ENCODE data around the gene SLC47A1.

DNA sequence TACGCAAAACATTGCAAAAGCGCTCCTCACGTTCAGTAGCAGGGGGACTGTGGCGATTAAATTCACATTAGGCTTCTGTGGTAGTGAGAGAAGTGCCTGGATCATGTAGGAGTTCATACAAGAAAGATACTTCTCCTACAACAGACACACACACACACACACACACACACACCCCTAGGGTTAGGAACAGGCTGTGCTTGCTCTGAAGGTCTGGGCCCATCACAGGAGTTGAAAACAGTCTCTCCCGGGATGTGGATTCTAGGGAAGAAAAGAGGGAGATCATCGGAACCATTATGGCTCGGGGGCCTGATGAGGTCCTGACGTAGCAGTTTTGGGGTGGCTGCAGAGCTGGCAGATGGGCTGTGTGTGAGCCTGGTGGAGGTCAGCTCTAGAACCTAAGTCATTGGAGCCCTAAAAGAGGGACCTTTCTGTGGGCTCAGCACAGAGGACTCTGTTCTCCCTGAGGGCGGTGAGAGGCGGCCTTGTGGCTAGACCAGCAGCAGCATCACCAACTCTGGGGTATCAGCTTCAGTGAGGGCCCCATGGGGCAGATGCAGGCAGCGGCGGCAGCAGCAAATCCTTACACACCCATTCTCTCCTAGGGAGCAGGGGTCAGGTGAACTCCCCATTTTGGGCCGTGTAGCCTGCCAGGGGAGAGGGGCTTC is 7.2 kb downstream of the SLC47A1 start:
- TF ChIP-seq POLR2A (IDR thresholded peaks at IDR 0.05; ENCODE audit: low read length) (no peak), GATA1 (IDR thresholded peaks at IDR 0.05; ENCODE audit: low read depth, low read length) (no peak)
